ENCODE data around the gene PDCD11.

PDCD11 gene

GRCh38 chr10:103396789-103397087 lies 312 bp downstream of the PDCD11 start:
- Histone ChIP-seq H3K9me3 (ENCODE audit: control insufficient read depth, insufficient read depth, low read depth, low read length) (no peaks in the 10 kb centered on the region), H3K27ac (ENCODE audit: extremely low read depth, low read depth, low read length) (peak overlapping the region; percentile 30; the same call in 1 of the 2 replicates), H3K4me3 (ENCODE audit: low read depth, low read length) (peak overlapping the region; percentile 55), H3K4me1 (ENCODE audit: control insufficient read depth, insufficient read depth, low read length) (peaks cover 6% of the 10 kb centered on the region), H3K36me3 (ENCODE audit: control insufficient read depth in 2 of 2, insufficient read depth in 1 of 2, low read length in 2 of 2) (peaks cover 53 to 64% of the 10 kb centered on the region in 2 experiments)
- ChIA-PET CTCF (interaction anchor here (1.4 kb wide), 1 partner anchor 167 kb away, joined by 4 read pairs; no protein-coding TSS in a partner anchor), POLR2A (interaction anchor here (0.7 to 2.0 kb wide), 8 partner anchors 19 to 95 kb away, joined by 3 to 15 read pairs (median 4); partner anchors contain the start of genes PCGF6 and TAF5)
- TF ChIP-seq ZNF692 (tag by site-specific recombination; IDR thresholded peaks at IDR 0.05) (peak; percentile 41; the same call in 1 of the 2 replicates), ZBTB6 (tag by site-specific recombination; IDR thresholded peaks at IDR 0.05) (no peak), CTCF (tag by site-specific recombination; IDR thresholded peaks at IDR 0.05) (0 out of 2 replicates have a peak, but pooled peaks have one; percentile 7)

- Histone ChIP-seq H3K4me3 (ENCODE audit: low read depth, low read length) (peak overlapping the region; percentile 55), H3K27ac (ENCODE audit: extremely low read depth, low read depth, low read length) (no peak overlapping the region; the same call in 1 of the 2 replicates), H3K9me3 (ENCODE audit: control insufficient read depth, insufficient read depth, low read depth, low read length) (no peaks in the 10 kb centered on the region), H3K4me1 (ENCODE audit: control insufficient read depth, insufficient read depth, low read length) (peaks cover 6% of the 10 kb centered on the region), H3K36me3 (ENCODE audit: control insufficient read depth in 2 of 2, insufficient read depth in 1 of 2, low read length in 2 of 2) (peaks cover 52 to 65% of the 10 kb centered on the region in 2 experiments)
- POLR2A ChIA-PET = interaction anchor here (1.0 to 2.0 kb wide), 6 partner anchors 23 to 95 kb away, joined by 3 to 15 read pairs (median 8); partner anchors contain the start of genes PCGF6 and TAF5
- CTCF ChIA-PET = interaction anchor here (1.4 to 1.5 kb wide), 2 partner anchors 15 to 167 kb away, joined by 4 to 5 read pairs; no protein-coding TSS in a partner anchor
- no peak for TF ChIP-seq ZNF488 (tag by site-specific recombination; IDR thresholded peaks at IDR 0.05)
- no peak for TF ChIP-seq ZNF138 (tag by site-specific recombination; IDR thresholded peaks at IDR 0.05; ENCODE audit: borderline replicate concordance)
- no peak for TF ChIP-seq ZNF350 (tag by site-specific recombination; IDR thresholded peaks at IDR 0.05)
- no peak for TF ChIP-seq ZNF513 (tag by site-specific recombination; IDR thresholded peaks at IDR 0.05)
- TF ChIP-seq ZBTB49 (tag by site-specific recombination; IDR thresholded peaks at IDR 0.05; ENCODE audit: low read depth) = no peak
- no peak for TF ChIP-seq ZNF677 (tag by site-specific recombination; IDR thresholded peaks at IDR 0.05)
- no peak for TF ChIP-seq ZBTB10 (tag by site-specific recombination; IDR thresholded peaks at IDR 0.05)
- no peak for TF ChIP-seq ZNF133 (tag by site-specific recombination; IDR thresholded peaks at IDR 0.05)
- TF ChIP-seq ZNF664 (tag by site-specific recombination; IDR thresholded peaks at IDR 0.05) = no peak
- TF ChIP-seq YY2 (tag by site-specific recombination; IDR thresholded peaks at IDR 0.05) = no peak
- TF ChIP-seq PBX3 (CRISPR knock-in tag; IDR thresholded peaks at IDR 0.05) = no peak
- no peak for TF ChIP-seq ZNF747 (tag by site-specific recombination; IDR thresholded peaks at IDR 0.05)
- TF ChIP-seq ZNF791 (tag by site-specific recombination; IDR thresholded peaks at IDR 0.05) = no peak
- TF ChIP-seq ZBTB17 (tag by site-specific recombination; IDR thresholded peaks at IDR 0.05) = no peak
- TF ChIP-seq ZNF514 (tag by site-specific recombination; IDR thresholded peaks at IDR 0.05) = no peak
Observed at GRCh38 chr10:103397191-103397825, 882 bp downstream of the PDCD11 start.
